Thyroid gland (tissue), 4 donors: ENCODE data around the gene NCKAP5.

Source experiments
- POLR2A ChIP-seq, 2 donors: fragments of 450-650 bp; IDR thresholded peaks; one replicate each; pipeline ENCODE4 v1.6.1; 2017; ENCODE audit warnings: antibody characterized with exemption in 2 of 2, mild to moderate bottlenecking in 2 of 2, moderate library complexity in 1 of 2
- TF ChIP-seq, protein P1 (sequence below), 6 experiments: fragments of 200-600 bp in 3 of 6; fragments of 450-650 bp in 3 of 6; sonication (generic) in 3 of 6; IDR thresholded peaks; one replicate each; pipeline ENCODE4 v1.5.1; 2016 to 2019; ENCODE audit warnings: antibody characterized with exemption in 6 of 6, mild to moderate bottlenecking in 2 of 6, inconsistent platforms in 1 of 6, moderate library complexity in 1 of 6

- TF ChIP-seq, protein P1, sequence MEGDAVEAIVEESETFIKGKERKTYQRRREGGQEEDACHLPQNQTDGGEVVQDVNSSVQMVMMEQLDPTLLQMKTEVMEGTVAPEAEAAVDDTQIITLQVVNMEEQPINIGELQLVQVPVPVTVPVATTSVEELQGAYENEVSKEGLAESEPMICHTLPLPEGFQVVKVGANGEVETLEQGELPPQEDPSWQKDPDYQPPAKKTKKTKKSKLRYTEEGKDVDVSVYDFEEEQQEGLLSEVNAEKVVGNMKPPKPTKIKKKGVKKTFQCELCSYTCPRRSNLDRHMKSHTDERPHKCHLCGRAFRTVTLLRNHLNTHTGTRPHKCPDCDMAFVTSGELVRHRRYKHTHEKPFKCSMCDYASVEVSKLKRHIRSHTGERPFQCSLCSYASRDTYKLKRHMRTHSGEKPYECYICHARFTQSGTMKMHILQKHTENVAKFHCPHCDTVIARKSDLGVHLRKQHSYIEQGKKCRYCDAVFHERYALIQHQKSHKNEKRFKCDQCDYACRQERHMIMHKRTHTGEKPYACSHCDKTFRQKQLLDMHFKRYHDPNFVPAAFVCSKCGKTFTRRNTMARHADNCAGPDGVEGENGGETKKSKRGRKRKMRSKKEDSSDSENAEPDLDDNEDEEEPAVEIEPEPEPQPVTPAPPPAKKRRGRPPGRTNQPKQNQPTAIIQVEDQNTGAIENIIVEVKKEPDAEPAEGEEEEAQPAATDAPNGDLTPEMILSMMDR (IDR thresholded peaks at IDR 0.05): no peak
- TF ChIP-seq POLR2A (IDR thresholded peaks at IDR 0.05): no peak
Measured at GRCh38 chr2:133382566-133382965, 185.7 kb downstream of the NCKAP5 start.
